ENCODE data around the gene CR2.
A peak's percentile ranks its signal among the peaks of the same experiment; 100 is the strongest.
"Not testable (repeated sequence)": the region's sequence is repeated elsewhere in the genome, so short reads cannot be mapped to it uniquely, and the experiment has no call there.

Gene CR2

GRCh38 chr1:207463571-207463970, 9.4 kb downstream of the CR2 start:
- no peaks in the 10 kb centered on the region for H3K9me3 Mint-ChIP-seq
- no peak overlapping the region for H3K27ac Mint-ChIP-seq
- peaks cover 52% of the 10 kb centered on the region for H3K4me1 Mint-ChIP-seq (ENCODE audit: low read depth)
- no peaks in the 10 kb centered on the region for H3K27me3 Mint-ChIP-seq
- no peaks in the 10 kb centered on the region for H3K36me3 Mint-ChIP-seq (ENCODE audit: low read depth)
- H3K4me3 Mint-ChIP-seq: no peak overlapping the region
- DNase-seq: no peak

GRCh38 chr1:207470927-207471326, 16.8 kb downstream of the CR2 start:
- Mint-ChIP-seq H3K27me3 (no peaks in the 10 kb centered on the region), H3K4me3 (no peak overlapping the region), H3K9me3 (no peaks in the 10 kb centered on the region), H3K4me1 (ENCODE audit: low read depth) (peaks cover 14% of the 10 kb centered on the region), H3K36me3 (ENCODE audit: low read depth) (no peaks in the 10 kb centered on the region), H3K27ac (peak overlapping the region; percentile 12)
- DNase-seq: no peak

GRCh38 chr1:207474210-207474609, 20.1 kb downstream of the CR2 start:
- H3K4me1 Mint-ChIP-seq (ENCODE audit: low read depth): peaks cover 14% of the 10 kb centered on the region
- no peaks in the 10 kb centered on the region for H3K9me3 Mint-ChIP-seq
- no peak overlapping the region for H3K27ac Mint-ChIP-seq
- H3K4me3 Mint-ChIP-seq: no peak overlapping the region
- DNase-seq: no peak
- H3K27me3 Mint-ChIP-seq: no peaks in the 10 kb centered on the region
- H3K36me3 Mint-ChIP-seq (ENCODE audit: low read depth): no peaks in the 10 kb centered on the region

GRCh38 chr1:207486198-207486597, 32.1 kb downstream of the CR2 start:
- H3K27ac Mint-ChIP-seq: no peak overlapping the region
- no peaks in the 10 kb centered on the region for H3K36me3 Mint-ChIP-seq (ENCODE audit: low read depth)
- no peaks in the 10 kb centered on the region for H3K9me3 Mint-ChIP-seq
- no peaks in the 10 kb centered on the region for H3K27me3 Mint-ChIP-seq
- DNase-seq: no peak
- no peaks in the 10 kb centered on the region for H3K4me1 Mint-ChIP-seq (ENCODE audit: low read depth)
- no peak overlapping the region for H3K4me3 Mint-ChIP-seq

- no peak overlapping the region for H3K27ac Mint-ChIP-seq
- no peak for DNase-seq
Observed at GRCh38 chr1:207487636-207488035, 33.5 kb downstream of the CR2 start.

GRCh38 chr1:207493212-207493611, 39.1 kb downstream of the CR2 start:
- peaks cover 26% of the 10 kb centered on the region for H3K27me3 Mint-ChIP-seq
- H3K4me3 Mint-ChIP-seq: no peak overlapping the region
- H3K4me1 Mint-ChIP-seq (ENCODE audit: low read depth): peaks cover 15% of the 10 kb centered on the region
- H3K36me3 Mint-ChIP-seq (ENCODE audit: low read depth): no peaks in the 10 kb centered on the region
- H3K27ac Mint-ChIP-seq: no peak overlapping the region
- no peak for DNase-seq
- no peaks in the 10 kb centered on the region for H3K9me3 Mint-ChIP-seq

More at GRCh38 chr1:207487636-207488035, 33.5 kb downstream of the CR2 start:
- Mint-ChIP-seq H3K27me3 (no peaks in the 10 kb centered on the region), H3K36me3 (ENCODE audit: low read depth) (no peaks in the 10 kb centered on the region), H3K9me3 (no peaks in the 10 kb centered on the region), H3K4me3 (no peak overlapping the region), H3K4me1 (ENCODE audit: low read depth) (no peaks in the 10 kb centered on the region)

GRCh38 chr1:207494171-207494570, 40.0 kb downstream of the CR2 start:
- H3K36me3 Mint-ChIP-seq (ENCODE audit: low read depth): no peaks in the 10 kb centered on the region
- no peak overlapping the region for H3K27ac Mint-ChIP-seq
- DNase-seq: no peak
- H3K9me3 Mint-ChIP-seq: no peaks in the 10 kb centered on the region
- H3K4me3 Mint-ChIP-seq: no peak overlapping the region
- H3K4me1 Mint-ChIP-seq (ENCODE audit: low read depth): peaks cover 16% of the 10 kb centered on the region
- peaks cover 26% of the 10 kb centered on the region for H3K27me3 Mint-ChIP-seq

- not testable (repeated sequence) for DNase-seq; H3K9me3 Mint-ChIP-seq; H3K36me3 Mint-ChIP-seq (ENCODE audit: low read depth); H3K27ac Mint-ChIP-seq; H3K4me3 Mint-ChIP-seq
- peaks cover 25% of the 10 kb centered on the region for H3K4me1 Mint-ChIP-seq (ENCODE audit: low read depth)
- H3K27me3 Mint-ChIP-seq: peaks cover 26% of the 10 kb centered on the region
Observed at GRCh38 chr1:207495281-207495680, 41.2 kb downstream of the CR2 start.

GRCh38 chr1:207495801-207496792, 42.0 kb downstream of the CR2 start, which contains the start of gene CR1:
Gene CR1, plus strand, starts transcription at chr1:207496157. Its CDS starts 111 bp downstream, at chr1:207496268.
- H3K36me3 Mint-ChIP-seq (ENCODE audit: low read depth): no peaks in the 10 kb centered on the region
- H3K27me3 Mint-ChIP-seq: peaks cover 26% of the 10 kb centered on the region
- H3K4me3 Mint-ChIP-seq: peak within 1 kb of the TSS; percentile 70
- peaks cover 31% of the 10 kb centered on the region for H3K4me1 Mint-ChIP-seq (ENCODE audit: low read depth)
- H3K9me3 Mint-ChIP-seq: no peaks in the 10 kb centered on the region
- no peak within 1 kb of the TSS for H3K27ac Mint-ChIP-seq
- DNase-seq: peak; percentile 57

GRCh38 chr1:207497941-207498340, 43.8 kb downstream of the CR2 start:
- Mint-ChIP-seq H3K27ac (no peak overlapping the region), H3K4me3 (no peak overlapping the region), H3K36me3 (ENCODE audit: low read depth) (no peaks in the 10 kb centered on the region), H3K27me3 (peaks cover 35% of the 10 kb centered on the region), H3K9me3 (no peaks in the 10 kb centered on the region), H3K4me1 (ENCODE audit: low read depth) (peaks cover 33% of the 10 kb centered on the region)
- DNase-seq: no peak

- H3K27ac Mint-ChIP-seq: peak overlapping the region; percentile 83
- H3K9me3 Mint-ChIP-seq: no peaks in the 10 kb centered on the region
- H3K4me3 Mint-ChIP-seq: no peak overlapping the region
- DNase-seq: peak; percentile 67
- peaks cover 41% of the 10 kb centered on the region for H3K27me3 Mint-ChIP-seq
- H3K4me1 Mint-ChIP-seq (ENCODE audit: low read depth): peaks cover 33% of the 10 kb centered on the region
- no peaks in the 10 kb centered on the region for H3K36me3 Mint-ChIP-seq (ENCODE audit: low read depth)
Observed at GRCh38 chr1:207499573-207499972, 45.4 kb downstream of the CR2 start.

- H3K4me3 Mint-ChIP-seq: no peak overlapping the region
- DNase-seq: no peak
- H3K27me3 Mint-ChIP-seq: peaks cover 40% of the 10 kb centered on the region
- no peaks in the 10 kb centered on the region for H3K36me3 Mint-ChIP-seq (ENCODE audit: low read depth)
- peak overlapping the region; percentile 63 for H3K27ac Mint-ChIP-seq
- no peaks in the 10 kb centered on the region for H3K9me3 Mint-ChIP-seq
- peaks cover 33% of the 10 kb centered on the region for H3K4me1 Mint-ChIP-seq (ENCODE audit: low read depth)
Observed at GRCh38 chr1:207500306-207500705, 46.2 kb downstream of the CR2 start.

- H3K36me3 Mint-ChIP-seq (ENCODE audit: low read depth): no peaks in the 10 kb centered on the region
- H3K4me1 Mint-ChIP-seq (ENCODE audit: low read depth): peaks cover 28% of the 10 kb centered on the region
- H3K9me3 Mint-ChIP-seq: no peaks in the 10 kb centered on the region
- DNase-seq: no peak
- peaks cover 37% of the 10 kb centered on the region for H3K27me3 Mint-ChIP-seq
- no peak overlapping the region for H3K27ac Mint-ChIP-seq
- H3K4me3 Mint-ChIP-seq: no peak overlapping the region
Observed at GRCh38 chr1:207501071-207501470, 46.9 kb downstream of the CR2 start.

GRCh38 chr1:207502726-207503125, 48.6 kb downstream of the CR2 start:
- Mint-ChIP-seq H3K27me3 (peaks cover 27% of the 10 kb centered on the region), H3K4me3 (no peak overlapping the region), H3K4me1 (ENCODE audit: low read depth) (peaks cover 25% of the 10 kb centered on the region), H3K27ac (no peak overlapping the region), H3K9me3 (no peaks in the 10 kb centered on the region), H3K36me3 (ENCODE audit: low read depth) (no peaks in the 10 kb centered on the region)
- DNase-seq: no peak

GRCh38 chr1:207503950-207504349, 49.8 kb downstream of the CR2 start:
- peaks cover 23% of the 10 kb centered on the region for H3K27me3 Mint-ChIP-seq
- H3K4me3 Mint-ChIP-seq: no peak overlapping the region
- no peaks in the 10 kb centered on the region for H3K36me3 Mint-ChIP-seq (ENCODE audit: low read depth)
- no peak for DNase-seq
- H3K9me3 Mint-ChIP-seq: no peaks in the 10 kb centered on the region
- no peak overlapping the region for H3K27ac Mint-ChIP-seq
- peaks cover 23% of the 10 kb centered on the region for H3K4me1 Mint-ChIP-seq (ENCODE audit: low read depth)
